OCI-LY1 (cell line): Measurements from ENCODE around the gene LDLR.

Experiments used
- H2AFZ ChIP-seq: fragments of 200-600 bp; sonication (generic), shearing (Covaris generic); 2 replicates; pipeline ENCODE4 v1.6.0; 2014; ENCODE audit warnings: antibody characterized with exemption, mild to moderate bottlenecking, low read length
- H3F3A ChIP-seq: fragments of 200-600 bp; sonication (generic), shearing (Covaris generic); 2 replicates; pipeline ENCODE4 v1.6.0; 2014; ENCODE audit warnings: mild to moderate bottlenecking, antibody characterized with exemption, low read length, moderate library complexity; ENCODE audit not compliant: insufficient read depth
- H3K27ac ChIP-seq: fragments of 200-600 bp; sonication (generic); 2 replicates; pipeline ENCODE4 v1.5.1; 2014; ENCODE audit warnings: low read length, mixed run types, mild to moderate bottlenecking, low read depth; ENCODE audit not compliant: poor library complexity, severe bottlenecking
- H3K27me3 ChIP-seq: fragments of 200-600 bp; sonication (generic); 2 replicates; pipeline ENCODE4 v1.6.0; 2014; ENCODE audit warnings: antibody characterized with exemption, mild to moderate bottlenecking, low read length, moderate library complexity; ENCODE audit not compliant: insufficient read depth
- H3K36me3 ChIP-seq: fragments of 200-600 bp; sonication (generic); 2 replicates; pipeline ENCODE4 v1.6.1; 2014; ENCODE audit warnings: mild to moderate bottlenecking, antibody characterized with exemption, low read length, moderate library complexity, mixed read lengths; ENCODE audit not compliant: insufficient read depth
- H3K4me1 ChIP-seq: fragments of 200-600 bp; sonication (generic); 2 replicates; pipeline ENCODE4 v1.5.1; 2014; ENCODE audit warnings: mild to moderate bottlenecking, low read length, moderate library complexity; ENCODE audit not compliant: insufficient read depth, severe bottlenecking
- H3K4me2 ChIP-seq: fragments of 200-600 bp; sonication (generic), shearing (Covaris generic); 2 replicates; pipeline ENCODE4 v1.6.1; 2014; ENCODE audit warnings: low read length
- H3K4me3 ChIP-seq: fragments of 200-600 bp; sonication (generic); 2 replicates; pipeline ENCODE4 v1.5.1; 2014; ENCODE audit warnings: low read length, low read depth, mild to moderate bottlenecking, mixed read lengths; ENCODE audit not compliant: poor library complexity, severe bottlenecking
- H3K79me2 ChIP-seq: fragments of 200-600 bp; shearing (Covaris generic); 2 replicates; pipeline ENCODE4 v1.6.1; 2016; ENCODE audit warnings: mixed run types, low read length, mixed read lengths; ENCODE audit not compliant: insufficient read depth
- H3K9ac ChIP-seq: fragments of 200-600 bp; sonication (generic), shearing (Covaris generic); 2 replicates; pipeline ENCODE4 v1.6.1; 2014; ENCODE audit warnings: mild to moderate bottlenecking, low read length, mixed read lengths
- H3K9me2 ChIP-seq: fragments of 200-600 bp; sonication (generic), shearing (Covaris generic); 2 replicates; pipeline ENCODE4 v1.6.1; 2014; ENCODE audit warnings: low read depth, mild to moderate bottlenecking, low read length, mixed read lengths
- H3K9me3 ChIP-seq: fragments of 200-600 bp; shearing (Covaris generic); 2 replicates; pipeline ENCODE4 v1.6.1; 2014; ENCODE audit warnings: low read length, mixed read lengths
- H4K20me1 ChIP-seq: fragments of 200-600 bp; sonication (generic), shearing (Covaris generic); 2 replicates; pipeline ENCODE4 v1.6.0; 2016; ENCODE audit warnings: mild to moderate bottlenecking, low read length; ENCODE audit not compliant: insufficient read depth
- CTCF ChIP-seq: fragments of 200-600 bp; sonication (generic), shearing (Covaris generic); IDR thresholded peaks from 2 replicates; pipeline ENCODE4 v1.5.1; 2017; ENCODE audit warnings: mild to moderate bottlenecking, antibody characterized with exemption, low read length, moderate library complexity, mixed read lengths
- EZH2 ChIP-seq: fragments of 200-600 bp; sonication (generic), shearing (Covaris generic); IDR thresholded peaks from 2 replicates; pipeline ENCODE4 v1.8.0; 2017; ENCODE audit warnings: borderline replicate concordance, mixed run types, mild to moderate bottlenecking, antibody characterized with exemption, low read length, moderate library complexity, mixed read lengths

Gene LDLR

GRCh38 chr19:11141937-11142527 lies 52.8 kb downstream of the LDLR start:
- H3K36me3 ChIP-seq: peaks cover 20% of the 10 kb centered on the region
- H3K27me3 ChIP-seq: no peaks in the 10 kb centered on the region
- no peaks in the 10 kb centered on the region for H3K9me2 ChIP-seq
- H3K9me3 ChIP-seq: no peaks in the 10 kb centered on the region
- TF ChIP-seq CTCF (no peak), EZH2 (no peak)
- no peak overlapping the region for H2AFZ ChIP-seq
- no peaks in the 10 kb centered on the region for H4K20me1 ChIP-seq
- H3K27ac ChIP-seq: no peak overlapping the region
- no peaks in the 10 kb centered on the region for H3F3A ChIP-seq
- H3K4me3 ChIP-seq: no peak overlapping the region
- no peak overlapping the region for H3K9ac ChIP-seq
- H3K4me2 ChIP-seq: no peak overlapping the region
- H3K4me1 ChIP-seq: peaks cover 23% of the 10 kb centered on the region
- no peaks in the 10 kb centered on the region for H3K79me2 ChIP-seq

GRCh38 chr19:11142528-11143171 lies 53.4 kb downstream of the LDLR start:
- Histone ChIP-seq H3K4me1 (peaks cover 20% of the 10 kb centered on the region), H3K36me3 (peaks cover 26% of the 10 kb centered on the region), H3K9ac (no peak overlapping the region), H4K20me1 (no peaks in the 10 kb centered on the region), H3K4me2 (no peak overlapping the region; the same call in 1 of the 2 replicates), H3K4me3 (no peak overlapping the region), H3K27ac (no peak overlapping the region), H3K27me3 (no peaks in the 10 kb centered on the region), H3K9me2 (no peaks in the 10 kb centered on the region), H2AFZ (no peak overlapping the region), H3K79me2 (no peaks in the 10 kb centered on the region), H3K9me3 (no peaks in the 10 kb centered on the region), H3F3A (no peaks in the 10 kb centered on the region)
- TF ChIP-seq CTCF (no peak), EZH2 (no peak)

- Histone ChIP-seq H3K9me3 (no peaks in the 10 kb centered on the region), H3K79me2 (no peaks in the 10 kb centered on the region), H3K27me3 (no peaks in the 10 kb centered on the region), H4K20me1 (no peaks in the 10 kb centered on the region), H3K9ac (no peak overlapping the region), H3F3A (no peaks in the 10 kb centered on the region), H3K36me3 (peaks cover 46% of the 10 kb centered on the region), H3K4me2 (no peak overlapping the region), H3K9me2 (no peaks in the 10 kb centered on the region), H3K4me3 (no peak overlapping the region), H2AFZ (no peak overlapping the region), H3K27ac (no peak overlapping the region), H3K4me1 (peaks cover 14% of the 10 kb centered on the region)
- TF ChIP-seq CTCF (no peak), EZH2 (no peak)
Observed at GRCh38 chr19:11145536-11145924, 56.3 kb downstream of the LDLR start.
